Measurements from ENCODE around the gene M6PR. TPM values are rescaled to one million over a fixed set of nuclear protein-coding genes. Genes with fewer than 3 reads are reported as not detected.
"Not testable (repeated sequence)": the region's sequence is repeated elsewhere in the genome, so short reads cannot be mapped to it uniquely, and the experiment has no call there.

M6PR gene
- total RNA-seq, 1 donor from 2014 or later, result 114 TPM

GRCh38 chr12:8951744-8952143, 2.3 kb upstream of the M6PR start:
- DNase-seq (ENCODE audit: extremely low read depth, low read depth, low spot score), result no peak

GRCh38 chr12:8950702-8951478, 1.4 kb upstream of the M6PR start:
- no peak for DNase-seq (ENCODE audit: extremely low read depth, low read depth, low spot score)

- DNase-seq (ENCODE audit: extremely low read depth, low read depth, low spot score), result no peak
These were observed 729 bp upstream of the M6PR start for GRCh38 chr12:8950221-8950527.

GRCh38 chr12:8948701-8949341, 624 bp downstream of the M6PR start:
- DNase-seq (ENCODE audit: extremely low read depth, low read depth, low spot score), result no peak

- no peak for DNase-seq (ENCODE audit: extremely low read depth, low read depth, low spot score)
These were observed 1.7 kb downstream of the M6PR start for GRCh38 chr12:8947737-8948136.

GRCh38 chr12:8946733-8947132, 2.7 kb downstream of the M6PR start:
- no peak for DNase-seq (ENCODE audit: extremely low read depth, low read depth, low spot score)

- no peak for DNase-seq (ENCODE audit: extremely low read depth, low read depth, low spot score)
These were observed 5.8 kb downstream of the M6PR start for GRCh38 chr12:8943565-8944186.

- no peak for DNase-seq (ENCODE audit: extremely low read depth, low read depth, low spot score)
These were observed 7.6 kb downstream of the M6PR start for GRCh38 chr12:8941691-8942478.

- not testable (repeated sequence) for DNase-seq (ENCODE audit: extremely low read depth, low read depth, low spot score)
These were observed 11.5 kb downstream of the M6PR start for GRCh38 chr12:8937842-8938442.

- DNase-seq (ENCODE audit: extremely low read depth, low read depth, low spot score), result no peak
These were observed 12.7 kb downstream of the M6PR start for GRCh38 chr12:8936735-8937134.

- not testable (repeated sequence) for DNase-seq (ENCODE audit: extremely low read depth, low read depth, low spot score)
These were observed 15.4 kb downstream of the M6PR start for GRCh38 chr12:8934080-8934479.

GRCh38 chr12:8932464-8932863, 17.0 kb downstream of the M6PR start:
- DNase-seq (ENCODE audit: extremely low read depth, low read depth, low spot score), result not testable (repeated sequence)

- DNase-seq (ENCODE audit: extremely low read depth, low read depth, low spot score), result not testable (repeated sequence)
These were observed 18.7 kb downstream of the M6PR start for GRCh38 chr12:8930655-8931323.

GRCh38 chr12:8922544-8922943, 26.9 kb downstream of the M6PR start:
- DNase-seq (ENCODE audit: extremely low read depth, low read depth, low spot score), result no peak

GRCh38 chr12:8919643-8920042, 29.8 kb downstream of the M6PR start:
- DNase-seq (ENCODE audit: extremely low read depth, low read depth, low spot score), result not testable (repeated sequence)

- DNase-seq (ENCODE audit: extremely low read depth, low read depth, low spot score), result no peak
These were observed 31.7 kb downstream of the M6PR start for GRCh38 chr12:8917751-8918150.

- DNase-seq (ENCODE audit: extremely low read depth, low read depth, low spot score), result no peak
These were observed 32.4 kb downstream of the M6PR start for GRCh38 chr12:8917031-8917430.

- no peak for DNase-seq (ENCODE audit: extremely low read depth, low read depth, low spot score)
These were observed 33.3 kb downstream of the M6PR start for GRCh38 chr12:8916154-8916553.

- peak; percentile 4 for DNase-seq (ENCODE audit: extremely low read depth, low read depth, low spot score)
These were observed 34.5 kb downstream of the M6PR start for GRCh38 chr12:8914716-8915526.

Measured in glomerular endothelial cell (primary cell).